HG02973 (cell line): ENCODE measurements around the gene TDRD7.
A peak's percentile ranks its signal among the peaks of the same experiment; 100 is the strongest.

Source experiments
- ATAC-seq: cut with Tn5 transposase; IDR thresholded peaks from one replicate; pipeline ENCODE4 v1.9.1; 2021; ENCODE audit warnings: moderate library complexity; ENCODE audit not compliant: unreplicated experiment

Gene TDRD7

DNA sequence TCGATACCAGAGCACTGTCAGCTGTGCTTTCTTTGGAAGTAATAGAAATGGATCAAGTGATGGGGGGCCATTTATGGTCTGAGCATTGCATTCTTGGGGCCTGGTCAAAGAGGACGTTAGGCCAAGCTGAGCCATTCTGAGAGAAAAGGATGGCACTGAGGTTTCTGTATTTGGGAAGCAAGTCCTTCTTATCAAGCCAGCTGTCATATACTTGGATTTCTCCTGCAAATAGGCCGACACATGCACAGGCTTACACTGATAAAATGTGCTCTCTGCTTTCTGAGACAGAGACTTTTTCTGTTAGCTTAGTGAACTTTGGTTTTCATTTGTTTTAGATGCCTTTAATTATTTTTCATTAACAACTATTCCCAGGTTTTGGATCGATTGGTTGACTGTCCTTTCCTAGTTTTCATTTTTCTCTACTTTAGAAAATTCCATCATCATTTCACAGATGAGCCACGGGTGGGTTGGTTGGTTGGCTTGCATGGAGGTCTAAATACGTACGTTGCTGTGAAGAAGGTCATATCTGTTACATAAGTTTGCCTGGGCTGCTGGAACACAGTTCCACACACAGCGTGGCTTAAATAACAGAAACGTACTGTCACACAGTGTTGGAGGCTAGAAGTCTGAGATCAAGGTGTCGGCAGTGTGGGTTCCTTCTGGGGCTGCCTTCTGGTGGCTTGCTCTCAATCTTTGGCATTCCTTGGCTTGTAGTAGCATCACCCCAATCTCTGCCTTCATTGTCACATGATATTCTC is 109.9 kb downstream of the TDRD7 start:
- no peak for ATAC-seq

DNA sequence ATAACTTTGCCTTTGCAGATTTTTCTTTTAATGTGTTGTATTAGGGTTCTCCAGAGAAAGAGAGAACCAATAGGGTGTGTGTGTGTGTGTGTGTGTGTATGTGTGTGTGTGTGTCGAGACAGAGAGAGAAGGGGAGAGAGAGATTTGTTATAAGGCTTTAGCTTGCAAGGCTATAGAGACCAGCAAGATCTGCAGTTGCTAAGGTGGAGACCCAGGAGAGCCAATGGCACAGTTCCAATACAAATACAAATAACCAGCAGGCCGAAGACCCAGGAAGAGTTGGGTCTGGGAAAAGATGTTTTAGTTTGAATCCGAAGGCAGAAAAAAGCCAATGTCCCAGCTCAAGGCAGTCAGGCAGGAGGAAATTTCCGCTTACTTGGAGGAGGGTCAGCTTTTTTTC is 112.5 kb downstream of the TDRD7 start:
- no peak for ATAC-seq

DNA sequence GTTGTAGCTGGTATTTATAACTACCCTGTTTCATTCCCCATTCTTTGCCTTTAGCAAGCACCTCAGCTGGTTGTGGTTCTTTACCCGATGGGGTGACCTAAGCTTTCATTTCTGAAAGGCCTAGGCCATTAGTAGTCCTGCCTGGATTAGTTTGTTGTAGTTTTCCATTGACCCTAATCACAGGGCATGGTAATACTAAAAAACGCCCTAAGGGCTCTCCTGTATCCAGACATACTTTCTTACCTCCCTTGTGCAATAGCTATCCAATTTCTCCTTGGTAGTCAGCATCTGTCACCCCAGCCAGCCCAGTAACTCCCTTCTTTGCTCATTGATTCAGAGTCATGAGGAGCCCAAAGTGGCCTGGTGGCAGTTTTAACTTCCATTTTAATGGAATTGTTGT is 113.6 kb downstream of the TDRD7 start:
- ATAC-seq: no peak

DNA sequence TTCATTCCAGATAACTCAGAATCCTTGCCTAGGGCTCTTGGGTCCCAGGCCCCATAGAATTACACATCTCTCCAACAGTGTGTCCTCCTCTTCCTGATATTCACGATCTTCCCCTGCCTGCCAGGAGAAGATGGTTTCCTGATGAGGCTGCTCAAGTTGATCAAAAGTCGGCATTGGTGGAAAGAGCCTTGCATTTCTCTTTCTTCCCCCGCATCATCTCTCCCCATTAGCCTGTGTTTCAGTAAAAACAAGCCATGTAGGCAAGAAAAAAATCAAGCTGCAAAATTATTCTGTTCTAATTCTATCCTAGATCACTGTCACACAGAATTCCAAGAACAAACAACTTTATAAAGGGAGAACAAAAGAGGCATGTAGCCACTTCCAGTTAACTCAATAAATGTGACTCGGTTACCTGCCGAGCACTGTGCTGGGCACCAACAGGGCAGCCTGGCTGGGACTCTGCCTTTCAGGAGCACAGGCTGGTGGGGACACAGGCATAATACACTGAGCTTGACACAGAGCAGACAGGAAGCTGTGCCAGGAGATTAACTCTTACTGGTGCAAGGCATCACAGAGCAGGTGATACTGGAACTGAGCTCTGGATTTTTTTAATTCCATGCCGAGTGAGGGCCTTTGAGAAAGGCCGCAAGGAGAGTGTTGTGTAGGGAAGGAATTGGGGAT is 115.1 kb downstream of the TDRD7 start:
- no peak for ATAC-seq

DNA sequence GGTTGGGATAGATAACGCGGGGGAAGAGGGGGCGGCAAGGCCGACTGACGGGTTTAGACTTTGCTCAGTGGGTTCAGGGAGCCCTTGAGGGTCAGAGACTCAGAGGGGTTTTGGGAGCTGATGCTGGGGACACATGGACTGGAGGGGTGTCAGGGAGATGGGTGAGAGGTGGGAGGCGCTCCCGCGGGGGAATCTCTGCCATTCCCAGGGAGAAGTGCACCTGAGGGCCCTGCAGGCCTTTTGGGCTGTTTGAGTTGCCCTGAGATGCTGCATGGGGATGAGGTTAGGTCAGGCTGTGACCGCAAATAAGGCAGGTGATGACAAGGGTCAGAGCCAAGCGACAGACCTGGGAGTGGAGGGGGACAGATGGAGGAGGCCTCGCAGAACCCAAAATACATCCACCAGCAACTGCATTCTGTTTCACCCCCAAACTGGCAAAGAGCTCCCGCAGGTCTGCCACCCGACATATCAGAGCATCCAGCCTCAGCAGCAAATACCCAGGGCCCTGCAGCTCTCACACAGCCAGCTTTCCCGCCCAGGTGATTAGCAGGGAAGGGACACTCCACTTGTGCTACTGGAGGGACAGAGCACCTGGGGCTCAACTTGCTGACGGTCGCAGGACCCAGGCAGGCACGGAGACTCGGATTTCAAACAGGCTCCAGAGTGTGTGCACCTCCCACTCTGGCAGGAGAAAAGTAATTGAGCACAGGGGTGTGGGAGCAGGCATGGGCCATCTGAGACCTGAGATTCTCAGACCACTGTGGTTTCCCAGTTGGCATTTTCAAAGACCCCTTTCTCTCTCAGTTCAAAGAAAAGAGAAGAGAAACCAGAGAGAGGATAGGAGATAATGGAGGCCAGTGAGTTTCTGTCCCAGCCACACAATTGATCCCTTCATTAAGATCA is 116.0 kb downstream of the TDRD7 start:
- no peak for ATAC-seq

DNA sequence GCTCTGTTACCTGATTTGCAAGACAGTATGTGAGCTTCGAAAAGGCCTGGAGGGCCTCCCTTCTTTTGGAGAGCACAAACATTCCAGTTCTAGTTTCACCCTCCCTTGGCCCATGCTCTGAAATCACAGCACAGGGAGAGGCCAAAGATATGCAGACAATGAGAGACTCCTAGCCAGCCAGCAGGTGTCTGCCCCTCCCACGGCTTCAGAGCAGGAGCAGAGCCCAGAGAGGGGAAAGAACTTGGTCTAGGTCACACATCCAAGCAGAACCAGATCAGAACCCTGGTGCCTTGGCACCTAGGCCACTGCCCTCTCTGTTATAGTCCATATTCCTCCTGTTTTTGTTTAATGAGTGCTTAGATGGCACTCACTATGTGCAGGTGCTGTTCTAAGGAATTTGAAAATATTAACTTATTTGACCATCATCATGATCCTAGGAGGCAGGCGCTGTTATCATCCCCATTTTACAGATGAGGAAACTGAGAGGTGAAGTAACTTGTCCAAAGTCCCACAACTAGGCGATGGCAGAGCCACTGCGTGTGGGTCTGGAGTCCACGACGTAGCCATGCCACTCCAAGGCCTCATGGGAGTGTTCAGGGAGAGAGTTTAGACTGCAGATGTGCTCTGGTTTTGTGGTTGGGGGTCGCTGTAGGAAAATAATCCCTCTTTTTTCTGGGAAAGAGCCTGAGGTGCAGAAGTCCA is 116.8 kb downstream of the TDRD7 start:
- no peak for ATAC-seq

DNA sequence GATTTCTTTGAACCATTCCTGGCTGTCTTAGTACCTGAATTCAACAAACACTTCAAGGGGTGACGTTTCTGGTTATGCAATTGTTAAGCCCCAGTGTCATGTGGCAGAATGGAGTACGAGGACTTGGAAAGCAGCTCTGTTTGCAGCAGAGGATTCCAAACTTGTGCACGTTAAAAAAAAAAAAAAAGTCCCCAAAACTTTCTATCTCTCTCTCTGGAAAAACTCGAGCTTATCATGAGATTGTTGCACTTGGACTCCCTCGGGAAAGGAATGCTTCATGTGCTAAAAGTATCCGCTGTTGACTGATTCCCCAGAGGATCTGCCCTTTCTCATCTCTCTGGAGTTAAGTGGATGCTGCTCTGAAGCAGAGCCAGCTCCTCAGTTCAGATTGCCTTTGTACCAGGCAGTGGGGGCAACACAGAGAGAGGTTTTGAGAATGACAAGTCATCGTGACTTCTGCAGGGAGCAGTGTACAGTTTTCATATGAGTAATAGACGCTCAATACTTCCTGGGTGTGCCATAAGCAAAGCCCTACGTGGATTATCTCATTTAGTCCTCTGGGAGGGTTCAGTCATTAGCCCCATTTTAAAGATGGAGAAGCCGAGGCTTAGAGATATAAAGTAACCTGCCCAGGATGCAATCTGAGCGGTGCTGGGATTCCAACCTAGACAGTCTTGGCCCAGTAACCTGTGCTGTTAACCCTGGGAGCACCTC is 117.6 kb downstream of the TDRD7 start:
- peak; percentile 72 for ATAC-seq

DNA sequence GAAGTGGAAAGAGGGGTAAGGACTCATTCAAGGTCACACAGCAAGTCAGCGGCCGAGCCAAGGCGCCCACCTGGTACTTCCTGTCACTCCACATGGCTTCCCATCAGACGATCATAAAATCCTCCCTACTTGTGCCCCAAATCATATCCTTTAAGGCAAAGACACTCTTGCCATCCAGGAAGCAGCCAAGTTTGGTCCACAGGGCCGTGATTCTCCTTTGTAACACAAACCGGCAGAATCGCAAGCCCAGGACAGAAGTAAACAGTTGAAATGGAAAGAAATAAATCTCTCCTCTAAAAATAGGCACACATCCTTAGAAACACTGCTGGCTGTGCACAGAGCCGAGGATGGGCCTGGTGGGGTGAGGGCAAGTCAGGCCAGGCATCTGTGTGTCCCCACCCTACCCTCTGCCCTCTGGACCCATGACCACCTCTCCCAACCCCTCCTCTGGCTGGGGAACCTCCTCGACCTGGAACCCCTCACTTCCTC is 120.0 kb downstream of the TDRD7 start:
- ATAC-seq: no peak

DNA sequence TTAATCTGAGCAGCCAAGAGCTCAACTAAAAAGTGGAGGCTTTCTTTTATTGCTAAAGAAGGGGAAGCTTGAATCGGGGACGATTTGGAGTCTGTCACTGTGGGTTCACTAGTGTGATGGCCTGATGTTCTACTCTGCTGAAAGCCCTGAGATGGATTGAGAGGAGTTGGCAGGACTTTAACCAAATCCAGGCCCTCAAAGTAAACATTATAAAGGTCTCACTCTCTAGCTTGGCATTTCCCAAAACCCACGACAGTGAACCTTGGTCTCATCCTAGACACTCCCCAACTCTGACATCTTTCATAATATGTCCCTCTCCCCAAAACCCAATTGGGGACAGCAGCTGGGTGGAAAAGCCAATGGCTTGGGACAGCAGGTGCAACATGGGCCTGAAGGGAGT is 122.3 kb downstream of the TDRD7 start:
- ATAC-seq: no peak

DNA sequence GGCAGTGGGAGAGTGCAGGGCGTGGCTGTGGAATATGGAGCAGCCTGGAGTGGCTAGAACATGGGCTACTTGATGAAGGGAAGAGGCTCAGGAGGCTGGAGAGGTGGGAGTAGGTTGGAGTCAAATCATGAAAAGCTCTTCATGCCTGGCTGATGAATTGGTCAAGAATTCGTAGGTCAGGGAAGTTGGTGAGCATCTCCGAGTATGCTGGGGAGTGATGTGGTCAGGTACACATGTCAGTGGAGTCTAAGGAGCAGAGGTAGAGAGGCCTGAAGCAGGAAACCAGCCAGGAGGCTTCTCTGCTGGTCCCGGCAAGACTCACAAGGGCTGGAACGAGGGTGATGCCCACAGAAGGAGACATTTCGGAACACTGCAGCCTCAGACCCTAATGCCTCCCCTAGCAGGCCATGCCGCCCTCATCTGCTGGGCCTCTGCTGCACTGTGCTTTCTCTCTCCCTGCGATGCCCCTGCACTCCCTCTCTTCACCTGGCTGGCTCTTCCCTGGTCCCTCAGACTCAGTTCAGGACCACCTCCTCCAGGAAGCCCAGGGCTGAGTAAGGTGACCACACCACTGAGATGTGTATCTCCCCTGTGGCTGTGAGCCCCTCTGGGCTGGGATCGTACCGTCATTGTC is 123.2 kb downstream of the TDRD7 start:
- no peak for ATAC-seq

DNA sequence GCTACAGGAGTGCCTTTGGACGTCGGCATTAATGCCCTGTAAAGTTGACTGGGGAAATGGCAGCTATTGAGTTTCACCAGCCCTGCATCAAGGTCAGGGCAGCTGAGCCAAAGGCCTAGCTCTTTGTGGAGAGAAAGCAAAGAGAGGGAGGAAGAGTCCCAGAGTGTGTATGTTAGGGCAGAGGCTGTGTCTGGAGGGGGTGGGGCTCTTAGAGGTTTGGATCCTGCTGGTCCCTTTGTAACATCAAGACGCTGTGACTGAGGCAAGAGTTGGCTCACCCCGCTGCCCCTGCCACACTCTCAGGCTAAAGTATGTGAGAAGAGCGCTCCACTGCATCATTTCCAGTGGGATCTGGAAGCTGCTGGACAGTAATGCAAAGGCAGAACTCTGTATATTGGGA is 123.9 kb downstream of the TDRD7 start:
- ATAC-seq: no peak

DNA sequence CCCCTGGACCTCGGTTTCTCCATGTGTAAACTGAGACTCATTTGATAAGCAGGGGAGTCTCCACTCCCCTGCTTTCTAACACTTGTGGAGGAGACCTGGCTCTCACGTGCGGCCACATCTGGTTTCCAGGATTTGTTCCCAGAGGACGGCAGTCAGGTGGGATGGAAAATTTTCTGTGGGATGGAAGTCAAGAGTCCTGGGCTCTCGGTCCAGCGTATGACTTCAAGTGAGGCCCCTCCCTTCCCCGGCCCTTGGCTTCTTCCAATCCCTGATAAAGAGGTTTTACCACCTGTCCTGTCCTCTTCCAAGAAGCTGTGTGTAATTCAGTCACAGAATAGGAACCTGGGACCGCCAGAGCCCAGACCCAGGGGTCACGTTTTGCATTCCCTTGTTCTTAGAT is 124.6 kb downstream of the TDRD7 start:
- no peak for ATAC-seq

DNA sequence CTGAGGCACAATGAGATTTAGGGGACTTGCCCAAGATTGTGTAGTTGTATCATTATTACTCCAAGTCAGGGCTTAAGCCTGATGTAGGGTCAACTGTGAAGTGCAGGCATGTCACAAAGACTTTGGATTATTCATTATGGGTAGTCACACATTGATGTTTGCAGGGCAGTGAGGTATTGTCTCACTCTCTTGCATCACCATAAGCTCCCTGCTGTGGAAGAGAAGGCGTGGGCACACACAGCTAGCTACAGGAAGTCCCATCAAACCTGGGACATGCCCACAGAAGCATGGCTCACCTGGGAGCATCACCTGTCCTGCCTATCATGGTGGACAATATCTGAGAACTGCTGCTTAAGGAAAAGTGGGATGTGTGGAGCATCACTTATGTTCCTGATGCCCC is 131.7 kb downstream of the TDRD7 start:
- no peak for ATAC-seq

DNA sequence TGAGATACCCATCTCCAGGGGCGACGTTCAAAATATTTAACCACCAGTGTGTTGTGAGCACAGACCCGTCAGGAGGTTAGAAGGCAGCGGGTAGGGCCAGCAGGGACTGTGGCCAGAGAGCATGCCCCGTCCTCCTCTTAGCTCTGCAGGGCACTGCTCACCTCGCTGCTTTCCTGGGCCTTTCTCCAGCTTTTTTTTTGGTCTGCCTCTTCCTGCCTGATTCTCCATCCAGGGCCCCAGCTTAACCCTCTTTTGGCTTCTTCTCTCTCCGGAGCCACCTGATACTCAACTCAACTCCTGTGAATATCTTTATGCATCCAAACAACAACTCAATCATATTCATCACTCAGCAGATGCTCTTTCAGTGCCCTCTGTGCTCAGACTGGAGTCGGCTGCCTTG is 133.6 kb downstream of the TDRD7 start:
- ATAC-seq: no peak
